Ectodermal cell (in vitro differentiated cells): ENCODE results near the gene ADCY3.

Source experiments
- H3K27ac ChIP-seq: 2 replicates; pipeline ENCODE4 v1.7.0; 2013; ENCODE audit warnings: mild to moderate bottlenecking, low read depth, low read length; ENCODE audit not compliant: insufficient read depth, poor library complexity, severe bottlenecking
- H3K27me3 ChIP-seq: 2 replicates; pipeline ENCODE4 v1.7.0; 2013; ENCODE audit warnings: mild to moderate bottlenecking, low read length; ENCODE audit not compliant: insufficient read depth, control insufficient read depth, poor library complexity, severe bottlenecking
- H3K36me3 ChIP-seq: one replicate; pipeline ENCODE4 v1.7.0; 2013; ENCODE audit warnings: low read length; ENCODE audit not compliant: control insufficient read depth, insufficient read depth
- H3K4me1 ChIP-seq: one replicate; pipeline ENCODE4 v1.7.0; 2013; ENCODE audit warnings: low read length; ENCODE audit not compliant: control insufficient read depth, insufficient read depth
- H3K4me3 ChIP-seq: 2 replicates; pipeline ENCODE4 v1.7.0; 2013; ENCODE audit warnings: low read depth, low read length, control low read depth; ENCODE audit not compliant: insufficient read depth
- H3K9me3 ChIP-seq: 2 replicates; pipeline ENCODE4 v1.7.0; 2013; ENCODE audit warnings: mild to moderate bottlenecking, low read length, moderate library complexity; ENCODE audit not compliant: control insufficient read depth
- WGBS, 2 experiments: methylation state at CpG; one replicate each; pipeline ENCODE4 v1.1.7; 2013; ENCODE audit warnings: missing lambda C conversion rate in 2 of 2; 5-methylcytosine and 5-hydroxymethylcytosine counted together

ADCY3 gene

GRCh38 chr2:24856791-24857211, 63.2 kb downstream of the ADCY3 start:
- 84 to 87% methylated on average over 5 of the region's 5 CpGs for WGBS, 2 experiments
- no peaks in the 10 kb centered on the region for H3K27me3 ChIP-seq
- no peaks in the 10 kb centered on the region for H3K4me1 ChIP-seq
- H3K4me3 ChIP-seq = no peak overlapping the region
- H3K27ac ChIP-seq = no peak overlapping the region
- no peaks in the 10 kb centered on the region for H3K9me3 ChIP-seq
- no peaks in the 10 kb centered on the region for H3K36me3 ChIP-seq

DNA sequence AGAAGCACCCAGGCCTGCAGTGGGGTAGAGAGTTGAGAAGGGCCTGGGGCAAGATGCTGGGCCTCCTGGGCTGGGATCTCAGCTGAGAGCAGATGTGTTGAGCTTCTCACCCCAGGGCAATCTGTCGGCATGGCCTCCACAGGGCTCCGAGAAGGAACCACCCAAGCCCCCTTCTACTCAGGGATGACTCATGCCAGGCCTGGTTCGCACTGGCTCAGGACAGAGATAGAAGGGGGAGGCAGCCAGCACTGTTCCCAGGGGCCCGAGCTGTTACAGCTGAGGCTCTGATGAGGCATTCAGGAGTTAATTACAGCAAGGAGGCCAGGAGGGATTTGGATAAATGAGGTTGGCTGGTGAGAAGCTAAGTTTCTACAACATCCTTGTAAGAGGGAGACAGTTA, 64.3 kb downstream of the ADCY3 start:
- Histone ChIP-seq H3K4me3 (no peak overlapping the region), H3K27ac (no peak overlapping the region), H3K4me1 (no peaks in the 10 kb centered on the region), H3K9me3 (no peaks in the 10 kb centered on the region), H3K36me3 (no peaks in the 10 kb centered on the region), H3K27me3 (no peaks in the 10 kb centered on the region)
- WGBS, 2 experiments = 67 to 72% methylated on average over 4 of the region's 4 CpGs

DNA sequence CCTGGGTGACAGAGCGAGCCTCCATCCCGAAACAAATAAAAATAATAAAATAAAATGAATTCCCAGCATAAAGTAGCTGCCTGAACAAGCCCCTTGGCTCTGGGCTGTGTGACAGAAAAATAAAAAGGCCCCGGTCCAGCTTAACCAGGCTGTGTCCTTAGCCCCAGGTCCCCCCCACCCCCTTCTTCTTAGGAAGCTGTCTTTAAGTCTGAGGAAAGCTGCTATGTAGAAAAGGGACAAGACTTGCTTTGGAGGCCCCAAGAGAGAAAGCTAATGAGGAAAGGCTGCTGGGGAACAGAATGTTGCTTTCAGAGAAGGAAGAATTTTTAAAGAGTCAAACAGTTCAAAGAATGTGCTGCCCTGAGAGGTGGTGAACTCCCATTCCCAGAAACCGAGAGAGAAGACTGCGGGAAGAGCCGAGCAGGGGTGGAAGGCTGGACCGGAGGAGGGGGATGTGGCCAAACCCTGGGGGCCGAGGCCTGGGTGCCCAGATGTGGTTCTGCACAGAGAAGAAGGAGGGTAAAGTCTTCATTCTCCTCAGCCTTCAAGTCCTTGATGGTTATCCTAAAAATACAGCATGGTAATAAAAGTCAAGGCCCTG, 64.9 kb downstream of the ADCY3 start:
- Histone ChIP-seq H3K27ac (no peak overlapping the region), H3K4me3 (no peak overlapping the region), H3K9me3 (no peaks in the 10 kb centered on the region), H3K36me3 (no peaks in the 10 kb centered on the region), H3K27me3 (no peaks in the 10 kb centered on the region), H3K4me1 (no peaks in the 10 kb centered on the region)
- WGBS, 2 experiments = 86 to 91% methylated on average over 8 of the region's 8 CpGs

DNA sequence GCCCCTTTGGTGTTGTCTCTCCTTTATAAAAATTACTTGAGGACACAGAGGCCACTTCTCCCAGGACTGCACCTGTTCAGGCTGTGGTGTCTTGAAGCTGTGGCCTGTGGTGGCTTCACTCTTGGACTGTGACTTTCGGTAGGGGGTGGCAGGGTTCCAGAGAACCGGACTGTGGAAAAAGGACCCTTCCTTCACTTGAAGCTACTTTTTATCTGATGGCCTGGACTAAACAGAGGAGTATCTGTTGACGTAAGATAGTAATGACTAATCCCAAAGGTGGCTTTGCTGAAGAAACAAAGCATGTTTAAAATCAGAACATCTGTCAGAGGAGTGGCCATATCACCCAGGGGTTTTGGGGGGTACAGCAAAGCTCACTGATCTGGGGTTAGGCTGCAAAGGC, 66.0 kb downstream of the ADCY3 start:
- WGBS, 2 experiments = 97 to 99% methylated on average over 3 of the region's 3 CpGs
- Histone ChIP-seq H3K9me3 (no peaks in the 10 kb centered on the region), H3K4me3 (no peak overlapping the region), H3K36me3 (no peaks in the 10 kb centered on the region), H3K4me1 (no peaks in the 10 kb centered on the region), H3K27me3 (no peaks in the 10 kb centered on the region), H3K27ac (no peak overlapping the region)

GRCh38 chr2:24853046-24853445, 67.0 kb downstream of the ADCY3 start:
- Histone ChIP-seq H3K9me3 (no peaks in the 10 kb centered on the region), H3K27ac (no peak overlapping the region), H3K36me3 (no peaks in the 10 kb centered on the region), H3K27me3 (no peaks in the 10 kb centered on the region), H3K4me1 (no peaks in the 10 kb centered on the region), H3K4me3 (no peak overlapping the region)
- 93 to 96% methylated on average over 9 of the region's 9 CpGs for WGBS, 2 experiments

- WGBS, 2 experiments = 94 to 95% methylated on average over 23 of the region's 23 CpGs
- Histone ChIP-seq H3K36me3 (no peaks in the 10 kb centered on the region), H3K4me1 (no peaks in the 10 kb centered on the region), H3K27ac (no peak overlapping the region), H3K4me3 (no peak overlapping the region), H3K9me3 (no peaks in the 10 kb centered on the region), H3K27me3 (no peaks in the 10 kb centered on the region)
These were observed 67.5 kb downstream of the ADCY3 start for GRCh38 chr2:24852431-24853020.

- Histone ChIP-seq H3K27ac (no peak overlapping the region), H3K4me1 (no peaks in the 10 kb centered on the region), H3K4me3 (no peak overlapping the region), H3K9me3 (no peaks in the 10 kb centered on the region), H3K27me3 (no peaks in the 10 kb centered on the region), H3K36me3 (no peaks in the 10 kb centered on the region)
- 95% methylated on average over 13 of the region's 13 CpGs for WGBS, 2 experiments
These were observed 68.0 kb downstream of the ADCY3 start for GRCh38 chr2:24852026-24852425.

DNA sequence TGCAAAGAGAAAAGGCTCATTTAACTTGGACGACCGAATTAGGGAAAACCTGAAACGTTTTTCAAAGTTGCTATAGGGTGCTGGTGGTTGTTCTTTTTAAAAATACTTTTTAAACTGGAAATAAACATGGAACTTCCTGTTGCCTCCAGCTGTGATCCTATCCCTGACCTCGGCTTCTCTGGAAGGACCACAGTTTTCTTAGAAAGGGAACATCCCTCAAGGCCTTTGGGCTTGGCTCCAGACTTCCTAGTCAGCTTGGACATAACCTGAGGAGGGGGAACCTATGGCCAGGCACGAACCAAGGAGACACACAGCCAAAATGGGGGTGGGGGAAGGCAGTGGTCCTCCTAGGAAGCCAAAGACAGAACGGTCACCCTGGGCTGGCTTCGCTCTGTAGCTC, 69.1 kb downstream of the ADCY3 start:
- Histone ChIP-seq H3K36me3 (no peaks in the 10 kb centered on the region), H3K27ac (no peak overlapping the region), H3K9me3 (no peaks in the 10 kb centered on the region), H3K4me3 (no peak overlapping the region), H3K4me1 (no peaks in the 10 kb centered on the region), H3K27me3 (no peaks in the 10 kb centered on the region)
- 85 to 94% methylated on average over 7 of the region's 7 CpGs for WGBS, 2 experiments

GRCh38 chr2:24845691-24846090, 74.3 kb downstream of the ADCY3 start:
- H3K36me3 ChIP-seq = no peaks in the 10 kb centered on the region
- no peaks in the 10 kb centered on the region for H3K9me3 ChIP-seq
- no peaks in the 10 kb centered on the region for H3K27me3 ChIP-seq
- H3K4me1 ChIP-seq = no peaks in the 10 kb centered on the region
- 94 to 95% methylated on average over 5 of the region's 5 CpGs for WGBS, 2 experiments
- no peak overlapping the region for H3K27ac ChIP-seq
- no peak overlapping the region for H3K4me3 ChIP-seq

DNA sequence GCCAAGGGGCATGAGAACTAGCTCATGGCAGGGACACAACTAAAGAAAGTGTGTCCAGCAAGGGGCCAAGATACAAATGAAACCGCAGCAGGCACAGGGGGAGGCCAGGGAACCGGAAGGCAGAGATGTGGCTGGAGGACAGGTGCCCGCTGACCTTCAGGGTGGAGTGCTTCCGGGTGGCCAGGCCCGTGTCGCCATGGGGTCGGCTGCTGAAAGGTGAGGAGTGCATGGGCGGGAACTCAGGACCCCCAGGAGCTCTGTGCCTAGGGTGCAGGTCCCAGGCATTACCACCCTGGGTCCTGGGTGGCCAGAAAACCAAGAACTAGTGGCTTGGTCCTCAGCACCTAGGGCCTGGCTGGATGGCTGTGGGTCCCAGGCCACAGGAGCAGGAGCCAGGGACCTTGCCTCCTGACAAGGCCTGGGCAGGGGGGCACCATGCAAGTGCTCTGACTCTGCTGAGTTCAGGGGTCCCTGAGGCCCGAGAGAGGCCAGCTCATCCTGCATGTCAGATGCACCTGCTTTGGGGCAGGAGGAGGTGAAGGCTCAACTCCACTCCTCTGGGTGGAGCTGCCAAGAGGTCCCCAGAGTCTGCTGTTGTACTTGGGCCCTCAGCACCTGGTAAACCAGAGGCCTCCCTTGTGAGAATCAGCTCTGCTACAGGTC, 75.9 kb downstream of the ADCY3 start:
- WGBS, 2 experiments = 94 to 97% methylated on average over 9 of the region's 9 CpGs

More for the DNA sequence above, 75.9 kb downstream of the ADCY3 start:
- Histone ChIP-seq H3K27ac (no peak overlapping the region), H3K36me3 (no peaks in the 10 kb centered on the region), H3K9me3 (no peaks in the 10 kb centered on the region), H3K27me3 (no peaks in the 10 kb centered on the region), H3K4me3 (no peak overlapping the region), H3K4me1 (no peaks in the 10 kb centered on the region)
